DMS114 treated with DMSO at 0.1 percent for 48 hours (cell line): ENCODE results near the gene LRRFIP1.
"Not testable (repeated sequence)": the region's sequence is repeated elsewhere in the genome, so short reads cannot be mapped to it uniquely, and the experiment has no call there.

Experiments used
- DNase-seq: peaks from one replicate; lab custom pipeline; 2025; ENCODE audit not compliant: unreplicated experiment; lab: John Stamatoyannopoulos, UW

The LRRFIP1 gene

DNA sequence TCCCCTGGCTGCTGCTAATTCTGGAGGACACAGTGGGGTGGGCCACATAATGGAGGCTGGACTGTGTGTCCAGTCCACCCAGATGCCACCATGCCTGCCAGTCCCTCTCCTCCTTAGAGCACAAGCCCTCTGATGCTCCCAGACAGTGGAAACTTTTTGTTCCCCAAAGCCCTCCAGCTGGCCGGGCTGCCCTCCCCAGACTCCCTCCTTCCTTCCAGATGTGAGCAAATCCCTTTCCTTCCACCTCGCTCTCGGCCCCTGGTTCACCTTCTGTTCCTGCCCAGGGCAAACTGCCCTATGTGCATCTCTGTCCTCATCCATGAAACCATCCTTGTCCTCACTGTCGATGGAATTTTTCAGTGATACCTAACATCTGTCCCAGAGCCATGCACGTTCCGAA, 33.9 kb downstream of the LRRFIP1 start:
- DNase-seq, result no peak

DNA sequence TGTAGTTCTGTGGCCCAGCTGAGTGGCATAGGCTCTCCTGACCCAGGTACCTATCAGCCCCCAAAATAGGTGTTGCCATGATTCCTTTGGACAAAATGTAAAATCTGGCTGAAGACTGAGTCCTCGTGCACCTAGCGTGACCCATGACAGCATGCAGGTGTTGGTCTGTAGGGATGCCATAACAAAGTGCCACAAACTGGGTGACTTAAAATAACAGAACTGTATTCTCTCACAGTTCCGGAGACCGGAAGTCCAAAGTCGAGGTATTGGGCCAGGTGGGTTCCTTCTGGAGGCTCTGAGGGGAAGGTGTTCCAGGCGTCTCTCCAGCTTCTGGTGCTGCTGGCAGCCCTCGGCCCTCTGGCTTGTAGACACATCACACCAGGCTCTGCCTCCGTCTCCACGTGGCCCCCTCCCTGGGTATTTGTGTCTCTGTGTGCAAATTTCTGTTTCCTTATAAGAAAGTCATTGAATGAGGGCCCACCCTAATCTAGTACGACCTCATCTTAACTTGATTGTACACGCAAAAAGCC, 34.5 kb downstream of the LRRFIP1 start:
- DNase-seq, result no peak

DNA sequence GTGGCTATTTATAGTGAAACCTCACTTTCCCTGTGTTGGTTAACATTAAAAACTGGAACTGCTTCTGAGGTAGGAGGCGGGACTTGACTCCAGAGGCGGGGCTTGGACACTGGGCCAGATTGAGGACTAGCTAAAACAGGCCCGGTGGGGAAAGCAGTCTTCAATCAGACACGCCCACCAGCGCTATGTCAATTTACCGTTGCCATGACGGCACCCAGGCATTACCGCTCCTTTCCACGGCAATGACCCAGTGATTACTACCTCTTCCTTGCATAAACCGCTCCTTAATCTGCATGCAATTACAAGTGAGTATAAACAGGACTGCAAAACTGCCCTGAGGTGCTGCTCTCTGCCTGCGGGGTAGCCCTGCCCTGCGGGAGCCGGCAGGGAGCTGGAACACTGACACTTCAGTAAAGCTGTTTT, 35.3 kb downstream of the LRRFIP1 start:
- DNase-seq, result no peak

DNA sequence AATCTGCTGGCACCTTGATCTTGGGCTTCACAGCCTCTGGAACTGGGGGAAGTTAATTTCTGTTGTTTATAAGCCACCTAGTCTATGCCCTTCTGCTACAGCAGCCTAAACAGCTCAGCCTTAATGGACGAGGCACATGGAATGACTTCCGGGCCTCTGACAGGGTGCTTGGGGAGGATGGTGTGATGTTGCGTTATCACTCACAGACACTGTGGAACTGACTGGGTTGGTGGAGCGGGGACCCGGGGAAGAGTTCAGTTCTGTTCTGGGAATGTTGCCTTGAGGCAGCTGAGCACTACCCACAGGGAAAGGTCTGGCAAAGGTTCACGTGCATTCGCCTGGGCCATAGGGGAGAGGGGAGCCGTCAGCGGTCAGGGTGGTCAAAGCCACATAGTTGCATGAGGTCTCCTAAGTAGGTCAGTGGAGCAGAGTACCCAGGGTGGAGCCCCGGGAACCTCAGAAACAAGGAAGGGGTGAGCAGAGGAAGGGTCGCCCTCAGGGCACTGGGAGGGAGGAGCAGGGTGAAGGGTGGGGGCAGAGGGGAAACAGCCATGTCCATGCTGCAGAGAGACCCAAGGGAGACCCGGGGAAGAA, 36.2 kb downstream of the LRRFIP1 start:
- no peak for DNase-seq

DNA sequence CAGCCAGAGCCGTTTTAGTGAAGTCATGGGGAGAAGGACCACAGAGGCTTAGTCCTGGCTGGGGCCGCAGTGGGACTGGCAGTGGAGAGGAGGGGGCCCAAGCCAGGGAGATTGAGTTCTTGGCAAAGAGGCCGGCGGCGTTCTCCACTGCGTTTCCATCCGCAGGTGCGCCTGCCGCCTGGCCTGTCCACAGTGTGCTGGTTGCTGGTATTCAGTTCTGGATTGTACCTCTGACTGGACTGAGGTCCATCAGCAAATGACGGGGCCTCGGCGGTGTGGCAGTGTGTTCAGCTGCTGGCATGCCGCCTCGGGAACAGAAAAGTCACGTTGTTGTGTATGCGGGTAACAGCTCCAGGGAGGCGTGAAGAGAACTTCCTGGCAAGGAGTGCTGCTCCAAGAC, 36.8 kb downstream of the LRRFIP1 start:
- no peak for DNase-seq

DNA sequence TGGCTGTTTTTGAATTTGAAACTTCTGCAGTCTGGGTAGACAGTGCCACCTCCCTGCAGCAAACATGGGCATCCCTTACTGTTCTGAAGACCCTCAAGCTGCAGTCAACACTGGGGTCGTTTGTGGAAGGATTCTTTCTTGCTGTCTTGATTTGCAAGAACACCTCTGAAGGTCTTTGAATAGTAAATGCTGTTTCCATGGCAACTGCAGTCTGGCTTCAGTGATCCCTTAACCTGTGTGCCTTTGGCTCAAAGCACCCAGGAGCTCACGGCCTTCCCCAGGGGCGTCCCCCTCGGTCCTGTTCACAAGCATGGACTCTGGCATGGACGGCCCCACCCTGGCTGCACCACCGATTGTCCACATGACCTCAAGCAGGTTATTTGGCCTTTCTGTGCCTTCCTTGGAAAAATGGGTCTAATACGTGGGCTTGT, 38.3 kb downstream of the LRRFIP1 start:
- no peak for DNase-seq

DNA sequence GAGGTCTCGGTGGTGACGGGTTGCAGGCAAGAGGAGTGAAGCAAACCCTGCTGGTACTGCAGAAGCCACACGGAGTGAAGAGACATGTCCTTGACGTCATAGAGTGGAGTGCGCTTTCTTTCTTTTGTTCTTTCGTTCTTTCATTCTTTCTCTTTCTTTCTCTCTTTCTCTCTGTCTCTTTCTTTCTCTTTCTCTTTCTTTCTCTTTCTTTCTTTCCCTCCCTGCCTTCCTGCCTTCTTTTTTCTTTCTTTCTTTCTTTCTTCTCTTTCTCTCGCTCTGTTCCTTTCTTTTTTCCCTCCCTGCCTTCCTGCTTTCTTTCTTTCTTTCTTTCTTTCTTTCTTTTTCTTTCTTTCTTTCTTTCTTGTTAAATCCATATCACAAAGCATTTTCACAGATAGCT, 39.2 kb downstream of the LRRFIP1 start:
- DNase-seq, result no peak

DNA sequence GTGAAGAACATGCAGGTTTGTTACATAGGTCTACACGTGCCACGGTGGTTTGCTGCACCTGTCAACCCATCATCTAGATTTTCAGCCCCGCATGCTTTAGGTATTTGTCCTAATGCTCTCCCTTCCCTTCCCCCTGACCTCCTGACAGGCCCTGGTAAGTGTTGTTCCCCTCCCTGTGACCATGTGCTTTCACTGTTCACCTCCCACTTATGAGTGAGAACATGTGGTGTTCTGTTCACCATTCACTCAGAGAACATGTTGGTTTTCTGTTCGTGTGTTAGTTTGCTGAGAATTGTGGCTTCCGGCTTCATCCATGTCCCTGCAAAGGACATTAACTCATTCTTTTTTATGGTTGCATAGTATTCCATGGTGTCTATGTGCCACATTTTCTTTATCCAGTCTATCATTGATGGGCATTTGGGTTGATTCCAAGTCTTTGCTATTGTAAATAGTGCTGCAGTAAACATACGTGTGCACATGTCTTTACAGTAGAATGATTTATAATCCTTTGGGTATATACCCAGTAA, 39.7 kb downstream of the LRRFIP1 start:
- DNase-seq, result not testable (repeated sequence)

DNA sequence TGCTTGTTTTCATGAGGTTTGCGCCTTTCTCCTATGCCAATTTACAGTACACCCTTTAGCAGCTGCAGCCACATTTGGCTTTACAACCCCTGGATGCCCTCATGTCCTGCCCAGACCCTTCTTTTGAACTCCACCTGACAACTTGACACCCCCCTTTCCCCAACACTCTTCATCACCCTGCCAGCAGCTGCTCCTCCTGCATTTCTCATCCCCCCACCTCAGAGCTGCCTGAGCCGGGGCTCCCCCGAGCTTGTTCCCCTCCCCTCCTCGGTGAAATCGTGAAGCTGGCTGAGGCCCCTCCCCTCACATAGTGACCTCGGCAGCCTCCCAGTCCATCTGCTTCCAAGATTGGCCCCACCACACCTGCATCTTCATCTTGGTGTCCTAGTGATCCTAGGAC, 40.5 kb downstream of the LRRFIP1 start:
- DNase-seq, result no peak

DNA sequence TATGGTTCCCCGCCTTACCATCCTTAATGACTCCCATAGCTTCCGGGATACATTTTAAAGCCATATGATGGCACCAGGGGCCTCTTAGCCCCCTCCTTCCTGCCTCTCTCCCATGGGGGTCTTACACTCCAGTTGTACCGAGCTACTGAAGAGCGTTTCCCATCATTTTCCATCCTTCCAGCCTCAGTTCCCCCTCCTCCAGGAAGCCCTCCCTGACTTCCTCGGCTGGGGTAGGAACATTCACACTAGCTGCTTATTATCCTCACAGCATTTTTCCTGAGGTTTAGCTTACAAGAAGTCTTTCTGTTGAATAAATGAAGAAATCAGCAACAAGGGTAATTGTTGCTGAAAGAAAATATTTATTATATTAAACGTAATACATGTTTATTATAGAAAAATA, 41.1 kb downstream of the LRRFIP1 start:
- DNase-seq, result no peak

DNA sequence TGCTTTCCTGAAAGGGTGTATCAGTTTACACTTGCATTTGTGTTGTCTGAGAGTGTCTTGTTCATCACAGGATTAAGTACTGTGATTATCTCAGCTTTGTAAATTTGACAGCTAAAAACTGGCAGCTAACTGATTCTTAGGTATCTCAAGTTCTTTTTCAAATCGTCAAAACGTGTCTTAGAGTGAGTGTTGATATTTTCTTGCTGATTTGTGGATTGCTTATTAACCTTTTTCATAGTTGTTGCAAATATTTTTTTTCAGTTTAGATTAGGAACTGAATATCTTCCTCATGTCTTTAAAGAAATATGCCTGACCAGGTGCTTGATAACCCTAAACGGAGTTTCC, 41.9 kb downstream of the LRRFIP1 start:
- DNase-seq, result no peak

DNA sequence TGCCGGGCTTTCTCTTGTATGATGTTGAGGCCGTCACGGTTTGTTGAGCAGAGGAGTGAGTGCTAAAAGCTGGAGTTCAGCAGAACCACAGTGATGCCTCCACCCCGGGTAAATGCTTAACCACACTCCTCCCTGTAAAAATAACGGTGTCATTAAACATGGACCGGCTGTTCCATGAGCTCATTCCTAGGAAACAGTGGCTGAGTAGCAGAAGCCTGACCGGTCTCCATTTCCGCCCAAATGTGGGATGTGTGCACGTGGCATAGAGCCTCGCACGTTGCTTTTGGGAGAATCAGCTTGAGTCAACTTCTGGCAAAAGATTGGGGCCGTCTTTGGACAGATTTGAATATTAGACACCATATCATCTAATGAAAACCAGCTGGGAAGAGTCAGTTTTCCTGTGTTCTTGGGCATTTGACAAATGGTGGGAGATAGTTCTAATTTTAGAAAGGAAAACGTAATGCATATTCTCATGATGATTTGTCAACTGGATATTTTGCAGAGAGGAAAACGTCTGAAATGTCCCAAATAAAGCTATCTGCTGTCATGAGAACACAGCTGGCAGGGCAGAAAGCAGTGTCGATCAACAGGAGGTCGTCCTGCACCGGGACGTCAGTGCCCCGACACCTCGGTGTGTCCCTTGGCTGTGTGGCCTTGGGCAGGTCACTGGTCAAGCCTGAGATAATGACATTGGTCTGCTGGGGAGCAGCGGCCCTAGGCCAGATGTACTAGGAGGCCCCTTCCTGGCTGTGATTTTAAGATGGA, 42.4 kb downstream of the LRRFIP1 start:
- DNase-seq, result no peak

DNA sequence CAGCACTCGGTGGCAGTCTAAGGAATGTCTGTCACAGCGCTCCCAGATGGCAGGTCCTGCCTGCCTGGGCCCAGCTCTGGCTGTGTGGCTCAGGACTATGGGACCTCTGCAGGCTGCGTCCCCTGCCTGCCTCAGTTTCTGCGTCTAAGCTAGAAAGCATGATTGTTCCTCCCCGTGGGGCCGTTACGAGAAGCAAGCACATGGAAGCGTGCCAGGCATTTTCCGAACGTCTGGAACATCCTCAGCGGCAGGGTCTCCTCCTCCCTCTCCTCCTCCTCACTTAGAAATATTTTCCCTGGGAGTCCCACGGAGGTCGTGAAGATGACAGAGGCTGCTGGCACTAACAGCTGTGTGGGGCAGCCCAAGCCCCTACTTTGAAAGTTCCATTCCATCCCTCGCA, 43.3 kb downstream of the LRRFIP1 start:
- DNase-seq, result no peak

DNA sequence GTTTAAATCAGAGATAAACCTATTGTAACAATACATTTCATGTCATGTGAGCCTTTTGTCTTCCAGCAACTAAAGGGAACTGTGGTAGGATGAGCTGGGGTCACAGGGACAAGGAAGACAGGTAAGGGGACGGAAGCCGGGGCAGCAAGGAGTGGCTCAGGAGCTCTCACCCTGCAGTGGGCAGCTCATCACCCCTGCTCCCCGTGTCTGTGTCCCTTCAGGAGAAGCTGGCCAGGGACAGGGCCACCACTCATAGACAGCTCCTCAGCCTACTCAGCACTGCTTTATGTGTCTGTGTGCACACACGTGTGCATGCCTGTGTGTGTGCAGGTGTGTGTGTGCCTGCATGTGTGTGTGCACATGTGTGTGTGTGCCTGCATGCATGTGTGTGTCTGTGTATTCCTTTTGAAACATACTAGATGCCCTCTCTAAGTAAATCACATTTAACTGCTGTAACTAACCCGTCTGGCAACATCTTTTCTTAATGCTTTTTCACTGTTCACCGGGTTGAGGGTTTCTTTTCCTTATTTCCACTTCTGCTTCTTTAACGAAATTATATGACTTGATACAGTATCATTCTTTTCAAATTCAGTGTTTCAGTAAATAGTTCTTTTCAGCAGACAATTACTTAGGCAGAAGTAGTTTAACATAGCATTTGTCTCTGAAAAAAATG, 44.2 kb downstream of the LRRFIP1 start:
- no peak for DNase-seq

DNA sequence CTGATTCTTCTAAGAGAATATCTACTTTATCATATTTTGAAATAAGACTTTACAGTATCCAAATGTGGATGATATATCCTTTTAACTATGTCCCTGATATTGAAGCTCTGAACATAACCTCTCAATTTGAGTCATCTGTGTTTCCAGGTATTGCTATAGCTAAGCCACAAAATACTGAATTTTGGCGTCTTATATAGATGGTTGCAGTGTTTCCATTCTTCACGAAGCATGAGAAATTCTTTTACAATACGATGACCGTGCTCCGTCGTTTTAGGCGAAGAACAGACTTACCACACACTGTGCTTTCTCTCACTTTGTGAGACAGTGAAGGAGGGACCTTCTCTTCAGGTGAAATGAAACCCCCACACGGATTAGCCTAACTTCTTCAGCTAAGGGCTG, 45.3 kb downstream of the LRRFIP1 start:
- no peak for DNase-seq

DNA sequence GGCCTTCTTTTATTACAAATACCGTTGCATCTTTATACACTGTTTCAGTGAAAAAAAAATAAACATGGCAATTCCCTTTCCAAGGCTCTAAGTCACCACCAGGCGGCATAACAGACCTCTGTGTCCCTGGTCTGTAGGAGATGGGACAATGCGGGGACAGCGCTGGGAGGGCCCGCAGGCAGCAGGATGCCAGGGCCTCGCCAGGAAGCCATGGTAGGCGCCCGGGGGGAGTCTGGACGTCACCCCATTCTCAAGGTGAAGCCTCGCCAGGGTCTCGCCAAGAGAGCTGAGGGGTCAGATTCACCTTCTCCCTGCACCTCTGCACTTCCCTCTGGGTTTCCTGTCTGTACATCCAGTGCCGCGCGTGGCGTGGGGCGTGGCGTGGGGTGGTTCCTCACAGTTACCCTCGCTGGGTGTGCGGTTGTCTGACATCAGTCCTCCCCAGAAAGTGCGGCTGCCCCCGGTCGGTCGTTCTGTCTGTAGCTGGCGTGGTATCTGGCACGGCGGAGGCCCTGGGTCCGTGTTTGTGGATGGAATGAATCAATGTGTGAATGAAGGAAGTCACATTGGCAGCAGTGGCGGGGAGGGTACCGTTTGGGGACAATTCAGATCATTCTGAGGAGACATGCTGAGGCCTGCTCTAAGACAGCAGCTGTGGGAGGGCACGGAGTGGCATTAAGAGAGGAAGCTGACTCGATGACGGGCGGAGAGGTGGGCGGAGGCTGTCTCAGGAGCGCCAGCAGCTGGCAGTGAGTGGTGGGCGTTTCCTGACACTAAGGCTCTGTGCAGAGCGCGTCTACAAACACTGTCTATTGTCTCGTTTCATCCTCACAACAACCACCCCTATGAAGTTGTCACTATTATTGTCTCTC, 46.0 kb downstream of the LRRFIP1 start:
- no peak for DNase-seq

DNA sequence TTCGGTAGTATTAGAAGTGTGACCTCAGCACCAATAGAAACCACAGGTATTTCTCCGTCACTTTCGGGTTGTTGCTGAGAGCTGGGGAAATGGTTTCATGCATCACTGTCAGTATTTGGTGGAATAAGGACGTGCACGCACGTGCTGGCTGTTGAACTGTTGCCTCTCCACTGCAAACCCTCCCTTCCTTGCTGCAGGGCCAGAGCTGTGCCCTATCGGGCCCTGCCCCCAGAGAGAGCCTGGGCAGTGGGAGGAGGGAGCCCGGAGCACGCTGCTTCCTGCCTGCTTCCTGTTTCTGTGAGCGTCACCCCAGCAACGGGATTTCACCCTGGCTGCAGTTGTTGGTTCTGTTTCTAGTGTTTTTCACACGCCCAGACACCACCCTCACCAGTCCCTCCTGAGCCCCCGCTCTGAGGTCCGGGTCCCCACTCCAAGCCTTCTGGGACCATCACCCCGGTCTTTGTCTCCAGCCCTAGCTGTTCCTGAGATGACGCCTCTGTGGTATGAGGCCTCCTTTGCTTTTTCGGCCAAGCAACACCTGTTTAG, 47.4 kb downstream of the LRRFIP1 start:
- no peak for DNase-seq

DNA sequence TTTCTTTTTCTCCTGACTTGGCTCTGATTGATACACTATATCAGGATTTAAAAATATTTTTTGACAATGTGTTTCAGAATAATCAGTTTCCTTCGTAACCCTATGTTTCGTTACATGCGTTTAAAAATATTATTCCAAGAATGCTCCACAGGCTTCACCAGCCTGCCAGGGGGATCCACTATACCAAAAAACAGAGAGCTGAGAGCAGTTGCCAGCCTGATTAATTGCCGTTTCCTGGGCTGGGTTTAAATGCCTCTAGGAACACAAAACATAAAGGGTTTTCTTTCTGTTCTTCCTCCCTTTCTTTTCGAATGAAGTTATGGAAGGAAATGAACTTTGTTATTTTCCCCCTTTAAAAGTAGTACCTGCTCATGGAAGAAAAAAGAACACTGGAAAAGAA, 47.9 kb downstream of the LRRFIP1 start:
- DNase-seq, result no peak

DNA sequence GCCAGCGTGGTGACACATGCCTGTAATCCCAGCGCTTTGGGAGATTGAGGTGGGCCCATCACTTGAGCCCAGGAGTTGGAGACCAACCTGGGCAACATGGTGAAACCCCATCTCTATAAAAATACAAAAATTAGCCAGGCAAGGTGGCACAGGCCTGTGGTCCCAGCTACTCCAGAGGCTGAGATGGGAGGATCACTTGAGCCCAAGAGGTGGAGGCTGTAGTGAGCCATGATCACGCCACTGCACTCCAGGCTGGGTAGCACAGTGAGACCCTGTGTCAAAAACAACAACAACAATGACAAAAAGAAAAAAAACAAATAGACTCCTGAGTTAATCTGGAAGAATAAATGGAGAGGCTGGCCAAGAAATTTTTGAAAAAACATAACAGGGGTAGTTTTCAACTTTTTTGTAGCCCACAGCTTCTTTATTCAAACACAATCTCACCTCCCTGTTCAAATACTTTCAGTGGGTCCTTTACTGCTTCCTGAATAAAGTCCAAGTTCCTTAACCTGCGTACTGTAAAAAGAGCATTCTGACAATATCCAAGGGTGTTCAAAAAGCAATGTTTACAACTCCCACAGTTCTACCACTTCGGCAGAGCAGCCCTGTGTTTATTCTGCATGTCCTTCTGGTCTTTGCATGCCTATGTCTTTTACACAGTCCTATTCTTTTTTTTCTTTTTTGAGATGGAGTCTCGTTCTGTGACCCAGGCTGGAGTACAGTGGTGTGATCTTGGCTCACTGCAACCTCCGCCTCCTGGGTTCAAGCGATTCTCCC, 53.5 kb downstream of the LRRFIP1 start:
- DNase-seq, result no peak

DNA sequence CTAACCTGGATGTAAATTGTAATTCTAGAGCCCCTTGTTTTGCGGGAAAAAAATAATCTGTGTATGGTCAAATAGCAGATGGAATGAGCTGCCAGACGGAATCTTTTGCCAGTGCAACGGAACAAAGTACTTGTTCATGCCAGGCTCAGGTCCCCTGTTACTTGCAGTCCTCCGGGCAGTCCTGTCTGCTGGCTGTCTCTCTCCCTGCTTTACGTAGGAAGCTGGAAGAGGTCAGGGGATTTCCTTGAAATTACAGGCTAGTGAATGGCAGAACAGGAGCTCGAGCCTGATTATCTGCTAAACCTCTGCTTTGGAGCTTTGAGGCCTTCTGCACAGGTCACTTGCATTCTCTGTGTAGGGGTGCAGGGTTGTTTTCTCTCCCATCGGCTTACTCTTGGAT, 54.8 kb downstream of the LRRFIP1 start:
- DNase-seq, result no peak
